Left colon (tissue), 2 donors: ENCODE results near the gene PGC. TPM values are rescaled to one million over a fixed set of nuclear protein-coding genes. Genes with fewer than 3 reads are reported as not detected.

ENCODE experiments used
- ATAC-seq: fragments of 200-7000 bp; cut with Tn5 transposase; one replicate; pipeline ENCODE4 v1.9.1; 2020; ENCODE audit warnings: mild to moderate bottlenecking, moderate library complexity
- DNase-seq, 2 donors: peaks; one replicate each; pipeline ENCODE4 v3.0.0-alpha.2; 2020
- intact Hi-C, 2 donors: fragments of 100-400 bp; cut with DNase I in 1 of 2; cut with micrococcal nuclease in 1 of 2; formaldehyde crosslinking; loops; one replicate each; pipeline versions ENCODE4 v1.11.2 to v1.14.0; 2022; cut with DNase I, micrococcal nuclease
- total RNA-seq, 2 donors: library from RNA; stranded (reverse); fragmentation: NEBNext Ultra II Directional; extraction: Animal tissue kit (Norgen Biotek cat#: 25700); gene quantifications; one replicate each; pipeline ENCODE4 v1.2.1, GENCODE V29; 2021
- donor health status: DM: no; HTN: no; CAD: no.
- donor health status: DM: yes; HTN: yes; CAD: no.

Gene PGC
- total RNA-seq, 2 donors from 2014 or later, result not detected

GRCh38 chr6:41692080-41692675 lies 55.0 kb downstream of the PGC start:
- intact Hi-C loops, result no loop called here
- DNase-seq, result no peak

DNA sequence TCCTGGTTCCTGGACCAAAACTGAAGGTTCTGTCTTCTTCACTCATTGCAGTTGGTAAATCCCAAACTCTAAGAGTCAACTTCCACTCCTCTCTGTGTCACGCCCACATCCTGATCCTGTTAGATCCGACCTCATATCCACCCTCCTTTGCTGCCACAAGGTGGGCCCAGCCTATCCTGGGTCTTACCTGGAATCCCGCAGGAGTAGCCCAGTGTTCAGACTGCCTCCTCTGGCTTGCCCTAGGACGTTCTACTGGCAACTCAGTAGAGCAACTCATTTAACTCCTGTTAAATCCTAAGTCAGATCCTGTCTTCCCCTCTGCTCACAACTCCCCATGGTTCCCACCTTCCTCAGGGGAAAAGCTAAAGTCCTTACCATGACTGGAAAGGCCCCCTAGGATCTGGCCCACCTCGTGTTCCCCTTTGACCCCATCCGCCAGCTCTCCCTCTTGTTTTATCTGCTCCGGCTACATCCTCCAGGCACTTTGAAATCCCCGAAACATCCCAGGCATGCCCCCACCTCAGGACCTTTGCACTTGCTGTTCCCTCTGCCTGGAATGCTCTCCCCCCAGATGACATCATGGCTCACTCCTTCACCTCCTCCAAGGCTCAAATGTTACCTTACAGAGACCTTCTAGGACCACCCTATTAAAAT lies 55.6 kb downstream of the PGC start:
- ATAC-seq, result no peak

More at GRCh38 chr6:41692080-41692675, 55.0 kb downstream of the PGC start:
- no peak for ATAC-seq

DNA sequence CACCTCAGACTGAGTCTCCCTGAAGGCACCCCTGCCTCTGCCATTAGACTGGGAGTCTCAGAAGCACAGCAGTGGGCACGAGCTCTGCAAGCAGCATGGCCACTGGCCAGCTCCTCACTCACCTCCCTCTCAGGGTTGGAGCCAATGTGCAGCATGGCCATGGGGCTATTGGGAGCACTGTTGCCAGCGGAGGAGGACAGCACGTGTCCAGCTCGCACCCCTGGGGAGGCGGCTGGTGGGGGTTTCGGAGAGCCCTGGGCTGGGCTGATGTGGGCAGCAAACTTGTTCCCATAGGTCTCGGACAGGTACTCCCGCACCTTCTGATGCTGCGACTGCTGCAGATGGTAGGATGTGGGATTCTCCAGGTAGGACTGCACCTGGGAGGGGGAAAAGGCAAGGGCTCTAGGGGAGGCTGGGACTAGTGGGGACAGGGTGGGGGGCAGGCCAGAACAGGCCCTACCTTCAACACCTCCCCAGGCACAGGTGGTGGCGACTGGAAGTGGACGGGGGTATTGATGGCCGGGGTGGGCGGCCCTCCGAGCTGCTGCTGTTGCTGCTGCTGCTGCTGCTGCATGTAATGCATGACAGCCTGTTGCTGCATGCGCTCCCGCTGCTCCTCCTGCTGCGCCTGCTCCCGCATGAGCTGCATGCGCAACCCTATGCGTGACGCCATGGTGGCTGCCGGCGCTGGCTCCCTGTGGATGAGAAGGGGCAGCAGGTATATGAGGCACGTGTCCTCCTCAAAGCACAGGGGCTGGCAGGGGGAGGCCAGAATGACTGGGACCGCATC lies 56.5 kb downstream of the PGC start:
- intact Hi-C loops, result no loop called here
- DNase-seq, result no peak
- ATAC-seq, result no peak

More for the DNA sequence above, 55.6 kb downstream of the PGC start:
- intact Hi-C loops, result no loop called here
- DNase-seq, result no peak

- intact Hi-C loops, result loop anchor here (5.0 to 10.0 kb wide), 2 partner anchors 315 to 322 kb away; no protein-coding TSS in a partner anchor
- no peak for DNase-seq
- ATAC-seq, result no peak
These were observed 57.8 kb downstream of the PGC start for GRCh38 chr6:41689171-41690008.

- intact Hi-C loops, result loop anchor here (5.0 to 10.0 kb wide), 2 partner anchors 314 to 321 kb away; no protein-coding TSS in a partner anchor
- ATAC-seq (no peak), DNase-seq (no peak)
These were observed 58.8 kb downstream of the PGC start for GRCh38 chr6:41688256-41688965.

- DNase-seq, result peak; percentile 75 to 82
- intact Hi-C loops, result loop anchor here (5.0 to 10.0 kb wide), 2 partner anchors 313 to 320 kb away; no protein-coding TSS in a partner anchor
- peak; percentile 79 for ATAC-seq
These were observed 59.6 kb downstream of the PGC start for GRCh38 chr6:41687501-41688175.

Other genes starting within 250 kb of the PGC start
- 10 to 100 TPM; 38.6 to 39.4 TPM for gene FOXP4, start 201.0 kb downstream of the PGC start, total RNA-seq
- 1 to 10 TPM; 1.1 to 1.6 TPM for gene MDFI, start 108.9 kb downstream of the PGC start, total RNA-seq
- 10 to 100 TPM; 24.3 to 29.7 TPM for gene TFEB, start 11.8 kb downstream of the PGC start, total RNA-seq
- 1 to 10 TPM; 3.3 to 4.4 TPM for gene FRS3, start 32.5 kb upstream of the PGC start, total RNA-seq
- gene PRICKLE4, start 33.4 kb upstream of the PGC start, total RNA-seq, result 1 to 10 TPM; 4.7 to 6.7 TPM
- gene TOMM6, start 40.3 kb upstream of the PGC start, total RNA-seq, result 10 to 100 TPM; 97.1 to 98.4 TPM
- 1 to 10 TPM; 2.1 to 2.9 TPM for gene USP49, start 148.0 kb upstream of the PGC start, total RNA-seq
- gene MED20, start 173.7 kb upstream of the PGC start, total RNA-seq, result 10 to 100 TPM; 18.5 to 18.8 TPM
- 10 to 100 TPM in 1 of 2 donors, 1 to 10 TPM in 1; 8.8 to 10.3 TPM for gene BYSL, start 174.1 kb upstream of the PGC start, total RNA-seq
- gene CCND3, start 194.4 kb upstream of the PGC start, total RNA-seq, result 10 to 100 TPM; 64.0 to 68.4 TPM